T47D (cell line): ENCODE measurements around the gene ARV1.
"Not testable (repeated sequence)": the region's sequence is repeated elsewhere in the genome, so short reads cannot be mapped to it uniquely, and the experiment has no call there.

Experiments
- DNase-seq, 2 experiments: peaks; one replicate each; pipeline versions ENCODE4 v3.0.0 to v3.0.0-alpha.2; 2011 to 2012; ENCODE audit warnings: low read depth in 1 of 2, low spot score in 1 of 2
- JUND ChIP-seq: IDR thresholded peaks from 2 replicates; pipeline ENCODE4 v1.6.1; 2012; ENCODE audit warnings: low read depth
- in situ Hi-C: cut with HindIII; loops from 2 replicates; pipeline ENCODE4 v1.10.0; 2016; ENCODE audit warnings: low sequenced_read_pairs, low pct_unique_long_range_greater_than_20kb

ARV1 gene

GRCh38 chr1:231046730-231047395, 68.0 kb downstream of the ARV1 start:
- no peak for DNase-seq
- TF ChIP-seq JUND: no peak
- in situ Hi-C loops: no loop called here

DNA sequence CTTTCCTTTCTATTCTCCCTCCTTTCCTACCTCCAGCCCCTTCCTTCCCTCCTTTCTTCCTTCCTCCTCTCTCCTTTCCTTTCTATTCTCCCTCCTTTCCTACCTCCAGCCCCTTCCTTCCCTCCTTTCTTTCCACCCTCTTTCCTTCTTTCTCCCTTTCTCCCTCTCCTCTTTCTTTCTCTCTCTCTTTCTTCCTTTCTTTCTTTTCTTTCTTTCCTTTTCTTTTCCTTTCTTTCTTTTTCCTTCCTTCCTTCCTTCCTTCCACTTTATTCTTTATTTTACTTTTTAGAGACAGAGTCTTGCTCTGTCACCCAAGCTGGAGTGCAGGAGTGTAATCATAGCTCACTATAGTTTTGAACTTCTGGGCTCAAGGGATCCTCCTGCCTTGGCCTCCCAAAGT, 68.6 kb downstream of the ARV1 start:
- DNase-seq, in situ Hi-C loops: not testable (repeated sequence)

- DNase-seq, in situ Hi-C loops: not testable (repeated sequence)
Observed at GRCh38 chr1:231048419-231048818, 69.5 kb downstream of the ARV1 start.

- DNase-seq: peak in 1 of 2 experiments; percentile 74
- in situ Hi-C loops: no loop called here
- no peak for TF ChIP-seq JUND
Observed at GRCh38 chr1:231049121-231049979, 70.5 kb downstream of the ARV1 start.
